HG03175 (cell line): ENCODE measurements around the gene CA5A.
"Not testable (repeated sequence)": the region's sequence is repeated elsewhere in the genome, so short reads cannot be mapped to it uniquely, and the experiment has no call there.

Experiments used
- ATAC-seq: cut with Tn5 transposase; IDR thresholded peaks from one replicate; pipeline ENCODE4 v1.9.1; 2021; ENCODE audit warnings: mild to moderate bottlenecking, moderate library complexity; ENCODE audit not compliant: unreplicated experiment

CA5A gene

GRCh38 chr16:87897521-87898505, 38.5 kb downstream of the CA5A start:
- ATAC-seq, result no peak

GRCh38 chr16:87896924-87897520, 39.3 kb downstream of the CA5A start:
- ATAC-seq, result not testable (repeated sequence)

- not testable (repeated sequence) for ATAC-seq
Measured at GRCh38 chr16:87896176-87896890, 40.0 kb downstream of the CA5A start.

GRCh38 chr16:87895641-87896141, 40.6 kb downstream of the CA5A start:
- peak; percentile 46 for ATAC-seq

GRCh38 chr16:87894005-87894404, 42.3 kb downstream of the CA5A start:
- not testable (repeated sequence) for ATAC-seq

- no peak for ATAC-seq
Measured at GRCh38 chr16:87891764-87892163, 44.6 kb downstream of the CA5A start.

GRCh38 chr16:87889762-87890161, 46.6 kb downstream of the CA5A start:
- not testable (repeated sequence) for ATAC-seq

- ATAC-seq, result not testable (repeated sequence)
Measured at GRCh38 chr16:87888346-87888745, 48.0 kb downstream of the CA5A start.

- ATAC-seq, result not testable (repeated sequence)
Measured at GRCh38 chr16:87887931-87888330, 48.4 kb downstream of the CA5A start.

GRCh38 chr16:87885371-87885967, 50.9 kb downstream of the CA5A start:
- ATAC-seq, result not testable (repeated sequence)

GRCh38 chr16:87882436-87883019, 53.8 kb downstream of the CA5A start:
- no peak for ATAC-seq

GRCh38 chr16:87881324-87882200, 54.8 kb downstream of the CA5A start:
- ATAC-seq, result no peak

- ATAC-seq, result no peak
Measured at GRCh38 chr16:87880117-87880696, 56.1 kb downstream of the CA5A start.

GRCh38 chr16:87879411-87880013, 56.8 kb downstream of the CA5A start:
- not testable (repeated sequence) for ATAC-seq

- no peak for ATAC-seq
Measured at GRCh38 chr16:87878704-87879103, 57.6 kb downstream of the CA5A start.

- no peak for ATAC-seq
Measured at GRCh38 chr16:87877942-87878507, 58.3 kb downstream of the CA5A start.

GRCh38 chr16:87874639-87875427, 61.5 kb downstream of the CA5A start:
- ATAC-seq, result no peak
